A673 (cell line): ENCODE results near the gene SCMH1. TPM values are rescaled to one million over a fixed set of nuclear protein-coding genes. Genes with fewer than 3 reads are reported as not detected.
A peak's percentile ranks its signal among the peaks of the same experiment; 100 is the strongest.

ENCODE experiments used
- BruUV-seq: library from RNA; stranded (reverse); fragments of 400-500 nt; replicated peaks from 2 replicates; lab custom pipeline; 2021; lab: Mats Ljungman, UMichigan
- CTCF ChIA-PET: fragments of 300-600 bp; sonication (Branson Sonifier 250); formaldehyde crosslinking; loops from one replicate; lab custom pipeline; 2022; ENCODE audit warnings: antibody characterized with exemption; lab: Charles Lee
- POLR2A ChIA-PET: fragments of 300-600 bp; sonication (Branson Sonifier 250); formaldehyde crosslinking; loops from one replicate; lab custom pipeline; 2022; ENCODE audit warnings: antibody characterized with exemption; ENCODE audit not compliant: low non-redundant PET; lab: Charles Lee
- DNase-seq: peaks from one replicate; pipeline ENCODE4 v3.0.0-alpha.2; 2015; ENCODE audit warnings: low spot score
- H3K27ac ChIP-seq: fragments of 200-600 bp; sonication (generic); 2 replicates; pipeline ENCODE4 v1.5.1; 2016; ENCODE audit warnings: mixed run types, low read depth, mild to moderate bottlenecking, mixed read lengths, antibody characterized with exemption, low read length; ENCODE audit not compliant: poor library complexity, severe bottlenecking
- H3K27me3 ChIP-seq: fragments of 200-600 bp; sonication (generic); replicated peaks from 2 replicates; pipeline ENCODE4 v1.6.1; 2017; ENCODE audit warnings: mixed run types, low read depth, mild to moderate bottlenecking, mixed read lengths, antibody characterized with exemption, low read length; ENCODE audit not compliant: insufficient read depth, poor library complexity
- H3K36me3 ChIP-seq: fragments of 200-600 bp; sonication (generic); 2 replicates; pipeline ENCODE4 v1.6.1; 2016; ENCODE audit warnings: mixed run types, mild to moderate bottlenecking, mixed read lengths, antibody characterized with exemption, low read length; ENCODE audit not compliant: insufficient read depth, poor library complexity, severe bottlenecking
- H3K4me1 ChIP-seq: fragments of 200-600 bp; sonication (generic); 2 replicates; pipeline ENCODE4 v1.6.1; 2017; ENCODE audit warnings: mixed run types, mild to moderate bottlenecking, mixed read lengths, antibody characterized with exemption, low read length; ENCODE audit not compliant: insufficient read depth, poor library complexity, severe bottlenecking
- H3K4me3 ChIP-seq: fragments of 200-600 bp; sonication (generic); 2 replicates; pipeline ENCODE4 v1.5.1; 2016; ENCODE audit warnings: low read depth, mixed run types, mild to moderate bottlenecking, mixed read lengths, low read length; ENCODE audit not compliant: poor library complexity, severe bottlenecking
- H3K9me3 ChIP-seq: fragments of 200-600 bp; sonication (generic); 2 replicates; pipeline ENCODE4 v1.6.1; 2016; ENCODE audit warnings: mixed run types, low read depth, mild to moderate bottlenecking, mixed read lengths, antibody characterized with exemption, low read length; ENCODE audit not compliant: poor library complexity, severe bottlenecking
- EZH2 ChIP-seq: fragments of 200-600 bp; sonication (generic); IDR thresholded peaks from 2 replicates; pipeline ENCODE4 v1.6.1; 2017; ENCODE audit warnings: borderline replicate concordance, low read depth, mild to moderate bottlenecking, mixed read lengths, antibody characterized with exemption, low read length; ENCODE audit not compliant: poor library complexity, severe bottlenecking
- intact Hi-C: fragments of 100-400 bp; cut with micrococcal nuclease; formaldehyde crosslinking; loops from one replicate; pipeline ENCODE4 v1.10.0; 2022; ENCODE audit not compliant: unreplicated experiment
- total RNA-seq: library from RNA; stranded (reverse); gene quantifications from 2 replicates; pipeline ENCODE4 v1.2.3, GENCODE V29; 2021
- TF ChIP-seq, protein P1 (sequence below): fragments of 300-800, 200-600 bp; sonication (generic); conservative IDR thresholded peaks from 2 replicates; pipeline ENCODE4 v1.5.1; 2017; ENCODE audit warnings: low read depth, mild to moderate bottlenecking, antibody characterized with exemption, low read length, moderate library complexity, mixed read lengths

The SCMH1 gene
- total RNA-seq, 1 experiment from 2014 or later, result 30.4 TPM

DNA sequence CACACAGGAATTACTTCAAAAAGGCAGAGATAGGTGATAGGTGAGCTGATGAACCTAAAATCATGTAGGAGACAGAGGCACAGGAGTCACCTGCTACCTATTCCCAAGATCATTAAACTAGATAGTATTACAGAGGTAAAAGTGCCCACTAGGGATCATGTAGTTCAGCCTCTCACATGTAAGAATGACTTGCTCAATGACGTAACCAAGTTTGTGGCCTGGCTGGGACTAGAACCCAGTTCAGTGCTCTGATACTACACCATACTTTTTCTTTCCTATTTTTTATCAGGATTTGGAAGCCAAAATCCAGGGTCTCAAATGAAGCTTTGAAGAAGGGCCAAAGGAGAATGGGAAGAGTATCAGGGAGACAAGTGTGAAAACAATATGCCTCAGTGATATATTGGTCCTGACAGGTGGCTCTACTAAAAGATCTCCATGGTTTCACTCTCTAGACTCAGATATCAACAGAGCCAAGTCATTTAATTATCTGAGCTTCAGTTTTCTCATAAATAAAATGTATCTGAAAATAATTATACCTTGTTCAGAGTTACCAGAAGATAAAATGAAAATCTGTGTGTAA is 133.3 kb downstream of the SCMH1 start:
- Histone ChIP-seq H3K4me3 (no peak overlapping the region), H3K27me3 (no peaks in the 10 kb centered on the region), H3K4me1 (peaks cover 11% of the 10 kb centered on the region), H3K27ac (peak overlapping the region; percentile 28), H3K9me3 (no peaks in the 10 kb centered on the region), H3K36me3 (no peaks in the 10 kb centered on the region)
- no peak for DNase-seq
- intact Hi-C loops, result no loop called here
- no peak for TF ChIP-seq EZH2
- TF ChIP-seq, protein P1, sequence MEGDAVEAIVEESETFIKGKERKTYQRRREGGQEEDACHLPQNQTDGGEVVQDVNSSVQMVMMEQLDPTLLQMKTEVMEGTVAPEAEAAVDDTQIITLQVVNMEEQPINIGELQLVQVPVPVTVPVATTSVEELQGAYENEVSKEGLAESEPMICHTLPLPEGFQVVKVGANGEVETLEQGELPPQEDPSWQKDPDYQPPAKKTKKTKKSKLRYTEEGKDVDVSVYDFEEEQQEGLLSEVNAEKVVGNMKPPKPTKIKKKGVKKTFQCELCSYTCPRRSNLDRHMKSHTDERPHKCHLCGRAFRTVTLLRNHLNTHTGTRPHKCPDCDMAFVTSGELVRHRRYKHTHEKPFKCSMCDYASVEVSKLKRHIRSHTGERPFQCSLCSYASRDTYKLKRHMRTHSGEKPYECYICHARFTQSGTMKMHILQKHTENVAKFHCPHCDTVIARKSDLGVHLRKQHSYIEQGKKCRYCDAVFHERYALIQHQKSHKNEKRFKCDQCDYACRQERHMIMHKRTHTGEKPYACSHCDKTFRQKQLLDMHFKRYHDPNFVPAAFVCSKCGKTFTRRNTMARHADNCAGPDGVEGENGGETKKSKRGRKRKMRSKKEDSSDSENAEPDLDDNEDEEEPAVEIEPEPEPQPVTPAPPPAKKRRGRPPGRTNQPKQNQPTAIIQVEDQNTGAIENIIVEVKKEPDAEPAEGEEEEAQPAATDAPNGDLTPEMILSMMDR, result no peak
- BruUV-seq, result no TSS peak
- CTCF ChIA-PET, result no interaction called here
- POLR2A ChIA-PET, result no interaction called here

DNA sequence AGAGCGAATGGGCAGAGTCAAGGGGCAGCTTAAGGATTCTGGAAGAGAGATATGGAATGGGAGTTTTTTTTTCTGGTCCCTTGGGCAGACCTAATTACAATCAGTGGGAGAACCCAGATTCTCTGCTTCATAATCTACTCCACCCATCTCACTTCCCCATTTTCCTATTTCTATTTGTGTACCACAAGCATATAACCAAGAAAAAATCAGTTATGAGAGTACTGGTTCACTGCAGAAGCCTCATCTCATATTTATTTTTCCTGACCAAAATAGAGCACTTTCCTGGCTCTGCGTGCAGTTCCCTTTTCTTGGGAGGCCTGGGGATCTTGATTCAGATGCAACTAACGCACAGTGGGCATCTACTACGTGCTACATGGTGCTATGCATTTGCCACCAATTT is 138.3 kb downstream of the SCMH1 start:
- TF ChIP-seq, protein P1, result no peak
- TF ChIP-seq EZH2, result no peak
- POLR2A ChIA-PET, result no interaction called here
- Histone ChIP-seq H3K4me1 (peaks cover 34% of the 10 kb centered on the region), H3K27ac (no peak overlapping the region), H3K9me3 (no peaks in the 10 kb centered on the region), H3K4me3 (no peak overlapping the region), H3K27me3 (no peaks in the 10 kb centered on the region), H3K36me3 (no peaks in the 10 kb centered on the region)
- BruUV-seq, result no TSS peak
- no peak for DNase-seq
- intact Hi-C loops, result no loop called here
- CTCF ChIA-PET, result no interaction called here

DNA sequence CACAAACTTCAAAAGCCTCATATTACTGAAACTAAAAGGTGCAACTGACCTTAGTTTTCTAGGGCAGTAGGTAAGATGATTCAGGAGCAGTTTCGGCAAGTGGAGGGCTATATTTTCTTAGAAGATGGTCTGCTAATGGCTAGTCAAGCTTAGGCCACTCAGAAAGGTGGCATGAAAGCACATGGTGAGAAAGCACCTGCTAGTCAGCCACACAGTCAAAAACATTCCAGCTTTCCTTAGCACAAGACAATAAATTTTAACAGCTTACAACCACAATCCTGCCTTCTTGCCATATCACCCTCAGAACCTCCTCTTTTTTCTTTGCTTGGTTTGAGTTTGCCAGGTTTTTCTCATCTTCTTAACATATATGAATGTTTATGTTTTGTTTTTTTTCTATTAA is 139.5 kb downstream of the SCMH1 start:
- no peak overlapping the region for H3K4me3 ChIP-seq
- CTCF ChIA-PET, result no interaction called here
- no peaks in the 10 kb centered on the region for H3K9me3 ChIP-seq
- POLR2A ChIA-PET, result interaction anchor here (0.5 kb wide), 1 partner anchor 12 kb away, joined by 4 read pairs; no protein-coding TSS in a partner anchor
- H3K27me3 ChIP-seq, result no peaks in the 10 kb centered on the region
- BruUV-seq, result no TSS peak
- no peaks in the 10 kb centered on the region for H3K36me3 ChIP-seq
- peak overlapping the region; percentile 14 for H3K27ac ChIP-seq
- TF ChIP-seq EZH2, result no peak
- TF ChIP-seq, protein P1, result no peak
- peaks cover 33% of the 10 kb centered on the region for H3K4me1 ChIP-seq
- intact Hi-C loops, result no loop called here
- no peak for DNase-seq
